Superior temporal gyrus (tissue), 1 donor: Measurements from ENCODE around the gene ZNF587B.
"Not testable (repeated sequence)": the region's sequence is repeated elsewhere in the genome, so short reads cannot be mapped to it uniquely, and the experiment has no call there.

ENCODE experiments used
- DNase-seq: peaks from one replicate; pipeline ENCODE4 v3.0.0-alpha.2; 2016; ENCODE audit errors: extremely low spot score

ZNF587B gene

GRCh38 chr19:57869655-57870054 lies 39.6 kb downstream of the ZNF587B start:
- not testable (repeated sequence) for DNase-seq

GRCh38 chr19:57870225-57870624 lies 40.1 kb downstream of the ZNF587B start:
- DNase-seq, result no peak

GRCh38 chr19:57872450-57872849 lies 42.4 kb downstream of the ZNF587B start:
- DNase-seq, result no peak

- not testable (repeated sequence) for DNase-seq
Measured at GRCh38 chr19:57873883-57874799, 44.0 kb downstream of the ZNF587B start.

GRCh38 chr19:57886046-57886445 lies 55.9 kb downstream of the ZNF587B start:
- no peak for DNase-seq

GRCh38 chr19:57887195-57887941 lies 57.3 kb downstream of the ZNF587B start:
- no peak for DNase-seq

GRCh38 chr19:57888107-57888559 lies 58.0 kb downstream of the ZNF587B start:
- DNase-seq, result no peak

- peak; percentile 96 for DNase-seq
Measured at GRCh38 chr19:57888560-57889231, 58.6 kb downstream of the ZNF587B start, which contains the start of gene ZNF814. Gene ZNF814 (minus strand): TSS chr19:57889037. CDS start chr19:57888802, 235 bp downstream.

- DNase-seq, result not testable (repeated sequence)
Measured at GRCh38 chr19:57890706-57891105, 60.6 kb downstream of the ZNF587B start.
